Glutamatergic neuron (in vitro differentiated cells): ENCODE results near the gene ARSD. TPM values are rescaled to one million over a fixed set of nuclear protein-coding genes. Genes with fewer than 3 reads are reported as not detected.
"Not testable (repeated sequence)": the region's sequence is repeated elsewhere in the genome, so short reads cannot be mapped to it uniquely, and the experiment has no call there.

Experiments
- DNase-seq: peaks from one replicate; pipeline ENCODE4 v3.0.0; 2022
- H3K27ac Mint-ChIP-seq: one replicate; pipeline ENCODE4 v1.8.0; 2020; ENCODE audit warnings: mild to moderate bottlenecking, mixed read lengths, inconsistent platforms; ENCODE audit not compliant: unreplicated experiment
- H3K27me3 Mint-ChIP-seq: one replicate; pipeline ENCODE4 v1.8.0; 2020; ENCODE audit warnings: mild to moderate bottlenecking, moderate library complexity, mixed read lengths, inconsistent platforms; ENCODE audit not compliant: unreplicated experiment
- H3K36me3 Mint-ChIP-seq: one replicate; pipeline ENCODE4 v1.8.0; 2020; ENCODE audit warnings: mild to moderate bottlenecking, mixed read lengths, inconsistent platforms; ENCODE audit not compliant: unreplicated experiment
- H3K4me1 Mint-ChIP-seq: one replicate; pipeline ENCODE4 v1.8.0; 2020; ENCODE audit warnings: mild to moderate bottlenecking, low read depth, mixed read lengths, inconsistent platforms; ENCODE audit not compliant: unreplicated experiment
- H3K4me3 Mint-ChIP-seq: one replicate; pipeline ENCODE4 v1.8.0; 2020; ENCODE audit warnings: mild to moderate bottlenecking, mixed read lengths, inconsistent platforms; ENCODE audit not compliant: unreplicated experiment
- H3K9me3 Mint-ChIP-seq: one replicate; pipeline ENCODE4 v1.8.0; 2020; ENCODE audit warnings: mild to moderate bottlenecking, moderate library complexity, mixed read lengths, inconsistent platforms; ENCODE audit not compliant: unreplicated experiment
- CTCF ChIP-seq: fragments of 200-600 bp; sonication (generic); IDR thresholded peaks from one replicate; pipeline ENCODE4 v1.5.0; 2021; ENCODE audit not compliant: partially characterized antibody, unreplicated experiment
- total RNA-seq: library from RNA; stranded (reverse); fragmentation: NEBNext Ultra II Directional; extraction: Animal tissue kit (Norgen Biotek cat#: 25700); gene quantifications from one replicate; pipeline ENCODE4 v1.2.1, GENCODE V29; 2021; ENCODE audit not compliant: unreplicated experiment

Gene ARSD
- total RNA-seq, 1 donor from 2014 or later = 13.3 TPM

- not testable (repeated sequence) for H3K4me1 Mint-ChIP-seq, H3K27ac Mint-ChIP-seq, H3K36me3 Mint-ChIP-seq, H3K27me3 Mint-ChIP-seq, H3K4me3 Mint-ChIP-seq, H3K9me3 Mint-ChIP-seq
- peak; percentile 18 for TF ChIP-seq CTCF
- DNase-seq = peak; percentile 19
Observed at GRCh38 chrX:2889706-2890490, 39.2 kb downstream of the ARSD start.

- no peaks in the 10 kb centered on the region for H3K27me3 Mint-ChIP-seq
- no peak for DNase-seq
- no peaks in the 10 kb centered on the region for H3K36me3 Mint-ChIP-seq
- no peak overlapping the region for H3K27ac Mint-ChIP-seq
- no peak for TF ChIP-seq CTCF
- peaks cover 2% of the 10 kb centered on the region for H3K4me1 Mint-ChIP-seq
- H3K9me3 Mint-ChIP-seq = no peaks in the 10 kb centered on the region
- H3K4me3 Mint-ChIP-seq = no peak overlapping the region
Observed at GRCh38 chrX:2889045-2889605, 40.0 kb downstream of the ARSD start.

- Mint-ChIP-seq H3K27me3 (no peaks in the 10 kb centered on the region), H3K9me3 (no peaks in the 10 kb centered on the region), H3K36me3 (no peaks in the 10 kb centered on the region), H3K4me1 (peaks cover 2% of the 10 kb centered on the region), H3K27ac (no peak overlapping the region), H3K4me3 (no peak overlapping the region)
- no peak for TF ChIP-seq CTCF
- DNase-seq = no peak
Observed at GRCh38 chrX:2888309-2888708, 40.8 kb downstream of the ARSD start.

- no peaks in the 10 kb centered on the region for H3K4me1 Mint-ChIP-seq
- H3K36me3 Mint-ChIP-seq = no peaks in the 10 kb centered on the region
- H3K9me3 Mint-ChIP-seq = peaks cover 3% of the 10 kb centered on the region
- no peaks in the 10 kb centered on the region for H3K27me3 Mint-ChIP-seq
- no peak for TF ChIP-seq CTCF
- H3K27ac Mint-ChIP-seq = no peak overlapping the region
- DNase-seq = no peak
- no peak overlapping the region for H3K4me3 Mint-ChIP-seq
Observed at GRCh38 chrX:2883770-2884169, 45.4 kb downstream of the ARSD start.

- peak overlapping the region; percentile 49 for H3K27ac Mint-ChIP-seq
- H3K36me3 Mint-ChIP-seq = no peaks in the 10 kb centered on the region
- TF ChIP-seq CTCF = no peak
- H3K4me3 Mint-ChIP-seq = no peak overlapping the region
- no peaks in the 10 kb centered on the region for H3K27me3 Mint-ChIP-seq
- DNase-seq = no peak
- no peaks in the 10 kb centered on the region for H3K4me1 Mint-ChIP-seq
- peaks cover 6% of the 10 kb centered on the region for H3K9me3 Mint-ChIP-seq
Observed at GRCh38 chrX:2879670-2880069, 49.5 kb downstream of the ARSD start.
